IMR-90 (cell line): Measurements from ENCODE around the gene POR. TPM values are rescaled to one million over a fixed set of nuclear protein-coding genes. Genes with fewer than 3 reads are reported as not detected.

Experiments
- ATAC-seq: fragments of 200-7000 bp; cut with Tn5 transposase; 2 replicates; pipeline ENCODE4 v1.9.1; 2020; ENCODE audit warnings: low read depth, mild to moderate bottlenecking, moderate library complexity
- BruUV-seq: library from RNA; stranded (reverse); fragments of 400-500 nt; replicated peaks from 2 replicates; lab custom pipeline; 2021; lab: Mats Ljungman, UMichigan
- CTCF ChIA-PET: fragments of 300-600 bp; formaldehyde crosslinking; extraction: SDS; loops from one replicate; lab custom pipeline; 2021; ENCODE audit warnings: antibody characterized with exemption; lab: Yijun Ruan, JAX
- POLR2A ChIA-PET: fragments of 300-600 bp; sonication (Branson Sonifier 250); formaldehyde crosslinking; loops from one replicate; lab custom pipeline; 2022; ENCODE audit warnings: antibody characterized with exemption; ENCODE audit not compliant: unreplicated experiment; lab: Charles Lee
- DNase-seq: peaks from one replicate; pipeline ENCODE4 v3.0.0; 2013
- H2AFZ ChIP-seq: replicated peaks from 2 replicates; pipeline ENCODE3; 2013; ENCODE audit warnings: low read length, mild to moderate bottlenecking; ENCODE audit not compliant: poor library complexity
- H2AK5ac ChIP-seq: 2 replicates; pipeline ENCODE4 v1.6.1; 2013; ENCODE audit warnings: low read depth, low read length, inconsistent platforms
- H2AK9ac ChIP-seq: replicated peaks from 2 replicates; pipeline ENCODE3; 2013; ENCODE audit warnings: mild to moderate bottlenecking, low read depth, low read length, moderate library complexity; ENCODE audit not compliant: poor library complexity
- H2BK120ac ChIP-seq: 2 replicates; pipeline ENCODE4 v1.6.1; 2013; ENCODE audit warnings: low read depth, low read length, inconsistent platforms
- H2BK15ac ChIP-seq: 3 replicates; pipeline ENCODE4 v1.6.1; 2013; ENCODE audit warnings: low read depth, low read length, inconsistent platforms
- H2BK20ac ChIP-seq: 2 replicates; pipeline ENCODE4 v1.6.1; 2013; ENCODE audit warnings: low read depth, mild to moderate bottlenecking, inconsistent platforms, low read length, moderate library complexity
- H2BK5ac ChIP-seq: 2 replicates; pipeline ENCODE4 v1.6.1; 2013; ENCODE audit warnings: mild to moderate bottlenecking, low read depth, low read length, inconsistent platforms; ENCODE audit not compliant: poor library complexity, severe bottlenecking
- H3K14ac ChIP-seq: replicated peaks from 2 replicates; pipeline ENCODE4 v1.6.1; 2013; ENCODE audit warnings: low read depth, low read length, inconsistent platforms
- H3K18ac ChIP-seq: 2 replicates; pipeline ENCODE4 v1.6.1; 2013; ENCODE audit warnings: low read depth, low read length, control low read depth
- H3K23ac ChIP-seq: 2 replicates; pipeline ENCODE4 v1.6.1; 2013; ENCODE audit warnings: low read depth, low read length, inconsistent platforms
- H3K27ac ChIP-seq: 2 replicates; pipeline ENCODE4 v1.5.1; 2013; ENCODE audit warnings: mild to moderate bottlenecking, control low read depth, low read length; ENCODE audit not compliant: insufficient read depth
- H3K27me3 ChIP-seq: 2 replicates; pipeline ENCODE4 v1.6.1; 2013; ENCODE audit warnings: low read length; ENCODE audit not compliant: control insufficient read depth, insufficient read depth
- H3K36me3 ChIP-seq: 2 replicates; pipeline ENCODE4 v1.6.1; 2013; ENCODE audit warnings: low read length, mixed read lengths; ENCODE audit not compliant: control insufficient read depth, insufficient read depth
- H3K4ac ChIP-seq: 2 replicates; pipeline ENCODE4 v1.6.1; 2013; ENCODE audit warnings: low read depth, low read length, inconsistent platforms
- H3K4me1 ChIP-seq: 2 replicates; pipeline ENCODE4 v1.6.1; 2013; ENCODE audit warnings: low read length, mixed read lengths; ENCODE audit not compliant: control insufficient read depth, insufficient read depth
- H3K4me2 ChIP-seq: 2 replicates; pipeline ENCODE4 v1.6.1; 2013; ENCODE audit warnings: low read depth, mild to moderate bottlenecking, control low read depth, low read length, moderate library complexity
- H3K4me3 ChIP-seq: 2 replicates; pipeline ENCODE4 v1.5.1; 2013; ENCODE audit warnings: low read depth, mild to moderate bottlenecking, control low read depth, low read length, moderate library complexity; ENCODE audit not compliant: insufficient read depth
- H3K56ac ChIP-seq: 2 replicates; pipeline ENCODE4 v1.6.1; 2013; ENCODE audit warnings: low read length, inconsistent platforms; ENCODE audit not compliant: insufficient read depth; ENCODE audit errors: extremely low read depth
- H3K79me1 ChIP-seq, 2 experiments: 2 replicates each; pipeline ENCODE4 v1.6.1; 2013; ENCODE audit warnings: low read length in 2 of 2, inconsistent platforms in 1 of 2, low read depth in 1 of 2
- H3K9ac ChIP-seq: 2 replicates; pipeline ENCODE4 v1.6.1; 2013; ENCODE audit warnings: low read depth, low read length, control low read depth
- H3K9me1 ChIP-seq: 2 replicates; pipeline ENCODE4 v1.6.1; 2013; ENCODE audit warnings: low read length, inconsistent platforms; ENCODE audit not compliant: insufficient read depth
- H3K9me3 ChIP-seq: 2 replicates; pipeline ENCODE4 v1.6.1; 2013; ENCODE audit warnings: low read length; ENCODE audit not compliant: control insufficient read depth, insufficient read depth
- H4K20me1 ChIP-seq: 2 replicates; pipeline ENCODE4 v1.6.1; 2013; ENCODE audit warnings: low read length, inconsistent platforms; ENCODE audit not compliant: insufficient read depth
- H4K5ac ChIP-seq: 2 replicates; pipeline ENCODE4 v1.6.1; 2013; ENCODE audit warnings: mild to moderate bottlenecking, low read depth, low read length, control low read depth
- H4K8ac ChIP-seq, 2 experiments: 2 replicates each; pipeline ENCODE4 v1.6.1; 2013; ENCODE audit warnings: low read depth in 2 of 2, low read length in 2 of 2, control low read depth in 1 of 2, inconsistent platforms in 1 of 2
- H4K91ac ChIP-seq: 2 replicates; pipeline ENCODE4 v1.6.1; 2013; ENCODE audit warnings: low read depth, low read length, inconsistent platforms; ENCODE audit not compliant: insufficient read depth
- BHLHE40 ChIP-seq: fragments of 150-350 bp; IDR thresholded peaks from 2 replicates; pipeline ENCODE4 v1.6.1; 2016; ENCODE audit warnings: mild to moderate bottlenecking, low read depth, low read length
- CHD1 ChIP-seq: IDR thresholded peaks from 2 replicates; pipeline ENCODE4 v1.6.1; 2012; ENCODE audit warnings: low read depth, low read length, improper control_type of control experiment
- FOS ChIP-seq: fragments of 150-350 bp; IDR thresholded peaks from 2 replicates; pipeline ENCODE4 v1.6.1; 2016; ENCODE audit warnings: low read depth, low read length
- NFE2L2 ChIP-seq: fragments of 150-350 bp; IDR thresholded peaks from 2 replicates; pipeline ENCODE4 v1.6.1; 2016; ENCODE audit warnings: low read depth, mild to moderate bottlenecking, low read length
- RAD21 ChIP-seq: IDR thresholded peaks from 2 replicates; pipeline ENCODE4 v1.6.1; 2012; ENCODE audit warnings: low read length, improper control_type of control experiment
- WGBS, 2 experiments: methylation state at CpG; one replicate each; pipeline versions ENCODE4 v1.1.5 to v1.1.7; 2013; ENCODE audit warnings: missing lambda C conversion rate in 2 of 2; ENCODE audit not compliant: insufficient read length in 1 of 2; ENCODE audit errors: extremely low coverage in 2 of 2; 5-methylcytosine and 5-hydroxymethylcytosine counted together
- dilution Hi-C: fragments of 300-500 bp; cut with HindIII; formaldehyde crosslinking; loops from one replicate; pipeline ENCODE4 v1.14.3; 2018; ENCODE audit warnings: low sequenced_read_pairs; ENCODE audit not compliant: unreplicated experiment
- in situ Hi-C: fragments of 300-500 bp; cut with MboI; formaldehyde crosslinking; loops from 3 replicates; pipeline ENCODE4 v1.14.3; 2019; ENCODE audit warnings: low sequenced_read_pairs, inconsistent platforms, mixed read lengths
- intact Hi-C: fragments of 100-400 bp; cut with micrococcal nuclease; formaldehyde crosslinking; loops from 2 replicates; pipeline ENCODE4 v1.10.0; 2022
- polyA plus RNA-seq, 3 experiments: library from polyadenylated mRNA; depleted of rRNA; stranded (reverse); fragments of >200 nt; gene quantifications; 2 replicates each; pipeline ENCODE4 v1.2.3, GENCODE V29; 2012; ENCODE audit warnings: low replicate concordance in 1 of 3
- total RNA-seq: library from RNA; depleted of rRNA; stranded (reverse); fragments of >200 nt; gene quantifications from 2 replicates; pipeline ENCODE4 v1.2.3, GENCODE V29; 2012
- TF ChIP-seq, protein P1 (sequence below): fragments of 150-350 bp; IDR thresholded peaks from 2 replicates; pipeline ENCODE4 v1.6.1; 2016; ENCODE audit warnings: low read depth, mild to moderate bottlenecking, low read length, moderate library complexity, borderline replicate concordance

The POR gene
- total and polyA plus RNA-seq, 2 of the 4 experiments (the other 2 are of a cell fraction), result 25.5 to 42.2 TPM

- no peak overlapping the region for H3K9ac ChIP-seq
- H3K23ac ChIP-seq, result no peak overlapping the region
- no peak overlapping the region for H4K5ac ChIP-seq
- no peak for ATAC-seq
- peaks cover 76% of the 10 kb centered on the region for H3K36me3 ChIP-seq
- H3K18ac ChIP-seq, result no peak overlapping the region
- WGBS, 2 experiments, result 93% methylated on average over 16 of the region's 44 CpGs; no CpG with 5 or more reads in 1 of the 2 experiments
- H4K91ac ChIP-seq, result no peak overlapping the region
- no peak overlapping the region for H4K8ac ChIP-seq
- H3K9me1 ChIP-seq, result no peaks in the 10 kb centered on the region
- intact Hi-C loops (no loop called here), in situ Hi-C loops (no loop called here), dilution Hi-C loops (no loop called here)
- no peak overlapping the region for H2AK5ac ChIP-seq
- no peak overlapping the region for H3K27ac ChIP-seq
- no peak overlapping the region for H2BK120ac ChIP-seq
- DNase-seq, result no peak
- H3K4me1 ChIP-seq, result no peaks in the 10 kb centered on the region
- TF ChIP-seq RAD21, result no peak
- no peak for TF ChIP-seq FOS
- TF ChIP-seq NFE2L2, result no peak
- no peak for TF ChIP-seq CHD1
- TF ChIP-seq, protein P1, sequence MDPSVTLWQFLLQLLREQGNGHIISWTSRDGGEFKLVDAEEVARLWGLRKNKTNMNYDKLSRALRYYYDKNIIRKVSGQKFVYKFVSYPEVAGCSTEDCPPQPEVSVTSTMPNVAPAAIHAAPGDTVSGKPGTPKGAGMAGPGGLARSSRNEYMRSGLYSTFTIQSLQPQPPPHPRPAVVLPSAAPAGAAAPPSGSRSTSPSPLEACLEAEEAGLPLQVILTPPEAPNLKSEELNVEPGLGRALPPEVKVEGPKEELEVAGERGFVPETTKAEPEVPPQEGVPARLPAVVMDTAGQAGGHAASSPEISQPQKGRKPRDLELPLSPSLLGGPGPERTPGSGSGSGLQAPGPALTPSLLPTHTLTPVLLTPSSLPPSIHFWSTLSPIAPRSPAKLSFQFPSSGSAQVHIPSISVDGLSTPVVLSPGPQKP, result no peak
- no peak for TF ChIP-seq BHLHE40
- H2AK9ac ChIP-seq, result no peak overlapping the region
- no peaks in the 10 kb centered on the region for H3K27me3 ChIP-seq
- no peak overlapping the region for H3K4ac ChIP-seq
- H3K4me3 ChIP-seq, result no peak overlapping the region
- H3K4me2 ChIP-seq, result no peak overlapping the region
- ChIA-PET CTCF (no interaction called here), POLR2A (no interaction called here)
- no peak overlapping the region for H2BK5ac ChIP-seq
- H2BK20ac ChIP-seq, result no peak overlapping the region
- peaks cover 4% of the 10 kb centered on the region for H4K20me1 ChIP-seq
- no peaks in the 10 kb centered on the region for H3K79me1 ChIP-seq
- no peak overlapping the region for H2AFZ ChIP-seq
- no peak overlapping the region for H3K14ac ChIP-seq
- no peak overlapping the region for H3K56ac ChIP-seq
- no peaks in the 10 kb centered on the region for H3K9me3 ChIP-seq
- no peak overlapping the region for H2BK15ac ChIP-seq
- BruUV-seq, result no TSS peak
Measured at GRCh38 chr7:75984130-75985008, 69.4 kb downstream of the POR start.
